HG02852 (cell line): ENCODE data around the gene GRAPL.
"Not testable (repeated sequence)": the region's sequence is repeated elsewhere in the genome, so short reads cannot be mapped to it uniquely, and the experiment has no call there.

Experiments used
- ATAC-seq: cut with Tn5 transposase; IDR thresholded peaks from one replicate; pipeline ENCODE4 v1.9.1; 2021; ENCODE audit warnings: mild to moderate bottlenecking, moderate library complexity; ENCODE audit not compliant: unreplicated experiment

GRAPL gene

GRCh38 chr17:19127148-19127980 lies at the start of gene GRAPL:
GRAPL (plus strand) TSS chr17:19127589; CDS start chr17:19127620, 31 bp downstream.
- ATAC-seq, result not testable (repeated sequence)

- not testable (repeated sequence) for ATAC-seq
These were observed 38.3 kb upstream of the GRAPL start for GRCh38 chr17:19088804-19089685.

GRCh38 chr17:19090058-19090772 lies 37.2 kb upstream of the GRAPL start:
- not testable (repeated sequence) for ATAC-seq

- ATAC-seq, result not testable (repeated sequence)
These were observed 34.4 kb upstream of the GRAPL start for GRCh38 chr17:19092737-19093683.

- ATAC-seq, result not testable (repeated sequence)
These were observed 33.5 kb upstream of the GRAPL start for GRCh38 chr17:19093684-19094438.

- ATAC-seq, result not testable (repeated sequence)
These were observed 18.9 kb upstream of the GRAPL start for GRCh38 chr17:19108517-19108916.

GRCh38 chr17:19110189-19111097 lies 16.9 kb upstream of the GRAPL start:
- ATAC-seq, result peak; percentile 31

GRCh38 chr17:19111111-19111711 lies 16.2 kb upstream of the GRAPL start:
- ATAC-seq, result peak; percentile 70

- peak; percentile 42 for ATAC-seq
These were observed 15.5 kb upstream of the GRAPL start for GRCh38 chr17:19111801-19112458.

- not testable (repeated sequence) for ATAC-seq
These were observed 14.9 kb upstream of the GRAPL start for GRCh38 chr17:19112459-19112826.

GRCh38 chr17:19118695-19119094 lies 8.7 kb upstream of the GRAPL start:
- ATAC-seq, result not testable (repeated sequence)

- ATAC-seq, result not testable (repeated sequence)
These were observed 2.1 kb upstream of the GRAPL start for GRCh38 chr17:19125289-19125688.

- not testable (repeated sequence) for ATAC-seq
These were observed 2.1 kb downstream of the GRAPL start for GRCh38 chr17:19129500-19129899.

GRCh38 chr17:19131108-19131507 lies 3.7 kb downstream of the GRAPL start:
- ATAC-seq, result not testable (repeated sequence)

GRCh38 chr17:19131772-19132171 lies 4.4 kb downstream of the GRAPL start:
- not testable (repeated sequence) for ATAC-seq

GRCh38 chr17:19133793-19134192 lies 6.4 kb downstream of the GRAPL start:
- ATAC-seq, result not testable (repeated sequence)

GRCh38 chr17:19135391-19135790 lies 8.0 kb downstream of the GRAPL start:
- not testable (repeated sequence) for ATAC-seq
